GM12878 (cell line): ENCODE data around the gene RNF11.

ENCODE experiments used
- BHLHE40 ChIP-seq, 2 experiments: fragments of 450-650 bp in 1 of 2; IDR thresholded peaks; 2 replicates each; pipeline ENCODE4 v1.6.1; 2011 to 2017; ENCODE audit warnings: low read depth in 2 of 2, borderline replicate concordance in 1 of 2, improper control_type of control experiment in 1 of 2, low read length in 1 of 2, mild to moderate bottlenecking in 1 of 2
- CHD4 ChIP-seq: fragments of 200-600 bp; sonication (generic); IDR thresholded peaks from 2 replicates; pipeline ENCODE4 v1.6.1; 2016; ENCODE audit warnings: mild to moderate bottlenecking
- POLR2AphosphoS5 ChIP-seq: IDR thresholded peaks from 2 replicates; pipeline ENCODE4 v1.6.1; 2011; ENCODE audit warnings: mild to moderate bottlenecking, low read length, inconsistent platforms
- RELA ChIP-seq: fragments of 450-650 bp; IDR thresholded peaks from 2 replicates; pipeline ENCODE4 v1.8.0; 2014; ENCODE audit warnings: borderline replicate concordance; ENCODE audit not compliant: partially characterized antibody
- TF ChIP-seq, protein P1 (sequence below), 3 experiments: IDR thresholded peaks in 2 of 3; conservative IDR thresholded peaks in 1 of 3; 2 replicates each; pipeline ENCODE4 v1.5.1; 2011; ENCODE audit warnings: low read depth in 3 of 3, low read length in 3 of 3, mild to moderate bottlenecking in 3 of 3, control low read depth in 2 of 3, moderate library complexity in 2 of 3, inconsistent platforms in 1 of 3, mixed read lengths in 1 of 3; ENCODE audit not compliant: control insufficient read depth in 2 of 3, insufficient read depth in 1 of 3; ENCODE audit errors: extremely low read depth in 1 of 3

- TF ChIP-seq BHLHE40 (IDR thresholded peaks at IDR 0.05; ENCODE audit: borderline replicate concordance in 1 of 2, low read depth in 2 of 2, low read length in 1 of 2) (no peak), POLR2AphosphoS5 (no peak), RELA (no peak), CHD4 (no peak)
- TF ChIP-seq, protein P1, sequence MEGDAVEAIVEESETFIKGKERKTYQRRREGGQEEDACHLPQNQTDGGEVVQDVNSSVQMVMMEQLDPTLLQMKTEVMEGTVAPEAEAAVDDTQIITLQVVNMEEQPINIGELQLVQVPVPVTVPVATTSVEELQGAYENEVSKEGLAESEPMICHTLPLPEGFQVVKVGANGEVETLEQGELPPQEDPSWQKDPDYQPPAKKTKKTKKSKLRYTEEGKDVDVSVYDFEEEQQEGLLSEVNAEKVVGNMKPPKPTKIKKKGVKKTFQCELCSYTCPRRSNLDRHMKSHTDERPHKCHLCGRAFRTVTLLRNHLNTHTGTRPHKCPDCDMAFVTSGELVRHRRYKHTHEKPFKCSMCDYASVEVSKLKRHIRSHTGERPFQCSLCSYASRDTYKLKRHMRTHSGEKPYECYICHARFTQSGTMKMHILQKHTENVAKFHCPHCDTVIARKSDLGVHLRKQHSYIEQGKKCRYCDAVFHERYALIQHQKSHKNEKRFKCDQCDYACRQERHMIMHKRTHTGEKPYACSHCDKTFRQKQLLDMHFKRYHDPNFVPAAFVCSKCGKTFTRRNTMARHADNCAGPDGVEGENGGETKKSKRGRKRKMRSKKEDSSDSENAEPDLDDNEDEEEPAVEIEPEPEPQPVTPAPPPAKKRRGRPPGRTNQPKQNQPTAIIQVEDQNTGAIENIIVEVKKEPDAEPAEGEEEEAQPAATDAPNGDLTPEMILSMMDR (IDR thresholded peaks at IDR 0.05 in 2 of 3, conservative IDR thresholded peaks at IDR 0.05 in 1 of 3; ENCODE audit: control insufficient read depth in 2 of 3, extremely low read depth in 1 of 3, insufficient read depth in 1 of 3, low read depth in 3 of 3, low read length in 3 of 3) = no peak
Measured at GRCh38 chr1:51302746-51303145, 66.7 kb downstream of the RNF11 start.
